LNCAP (cell line): Measurements from ENCODE around the gene LENG1.

ENCODE experiments used
- TF ChIP-seq, protein P1 (sequence below): fragments of 450-650 bp; IDR thresholded peaks from 2 replicates; pipeline ENCODE4 v1.5.1; 2017; ENCODE audit warnings: mild to moderate bottlenecking

LENG1 gene

GRCh38 chr19:54137699-54138488, 21.6 kb downstream of the LENG1 start, which contains the start of gene CNOT3:
Gene CNOT3 (plus strand): TSS chr19:54137762. CDS start chr19:54142979, 5,217 bp downstream.
- TF ChIP-seq, protein P1, sequence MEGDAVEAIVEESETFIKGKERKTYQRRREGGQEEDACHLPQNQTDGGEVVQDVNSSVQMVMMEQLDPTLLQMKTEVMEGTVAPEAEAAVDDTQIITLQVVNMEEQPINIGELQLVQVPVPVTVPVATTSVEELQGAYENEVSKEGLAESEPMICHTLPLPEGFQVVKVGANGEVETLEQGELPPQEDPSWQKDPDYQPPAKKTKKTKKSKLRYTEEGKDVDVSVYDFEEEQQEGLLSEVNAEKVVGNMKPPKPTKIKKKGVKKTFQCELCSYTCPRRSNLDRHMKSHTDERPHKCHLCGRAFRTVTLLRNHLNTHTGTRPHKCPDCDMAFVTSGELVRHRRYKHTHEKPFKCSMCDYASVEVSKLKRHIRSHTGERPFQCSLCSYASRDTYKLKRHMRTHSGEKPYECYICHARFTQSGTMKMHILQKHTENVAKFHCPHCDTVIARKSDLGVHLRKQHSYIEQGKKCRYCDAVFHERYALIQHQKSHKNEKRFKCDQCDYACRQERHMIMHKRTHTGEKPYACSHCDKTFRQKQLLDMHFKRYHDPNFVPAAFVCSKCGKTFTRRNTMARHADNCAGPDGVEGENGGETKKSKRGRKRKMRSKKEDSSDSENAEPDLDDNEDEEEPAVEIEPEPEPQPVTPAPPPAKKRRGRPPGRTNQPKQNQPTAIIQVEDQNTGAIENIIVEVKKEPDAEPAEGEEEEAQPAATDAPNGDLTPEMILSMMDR, result no peak

DNA sequence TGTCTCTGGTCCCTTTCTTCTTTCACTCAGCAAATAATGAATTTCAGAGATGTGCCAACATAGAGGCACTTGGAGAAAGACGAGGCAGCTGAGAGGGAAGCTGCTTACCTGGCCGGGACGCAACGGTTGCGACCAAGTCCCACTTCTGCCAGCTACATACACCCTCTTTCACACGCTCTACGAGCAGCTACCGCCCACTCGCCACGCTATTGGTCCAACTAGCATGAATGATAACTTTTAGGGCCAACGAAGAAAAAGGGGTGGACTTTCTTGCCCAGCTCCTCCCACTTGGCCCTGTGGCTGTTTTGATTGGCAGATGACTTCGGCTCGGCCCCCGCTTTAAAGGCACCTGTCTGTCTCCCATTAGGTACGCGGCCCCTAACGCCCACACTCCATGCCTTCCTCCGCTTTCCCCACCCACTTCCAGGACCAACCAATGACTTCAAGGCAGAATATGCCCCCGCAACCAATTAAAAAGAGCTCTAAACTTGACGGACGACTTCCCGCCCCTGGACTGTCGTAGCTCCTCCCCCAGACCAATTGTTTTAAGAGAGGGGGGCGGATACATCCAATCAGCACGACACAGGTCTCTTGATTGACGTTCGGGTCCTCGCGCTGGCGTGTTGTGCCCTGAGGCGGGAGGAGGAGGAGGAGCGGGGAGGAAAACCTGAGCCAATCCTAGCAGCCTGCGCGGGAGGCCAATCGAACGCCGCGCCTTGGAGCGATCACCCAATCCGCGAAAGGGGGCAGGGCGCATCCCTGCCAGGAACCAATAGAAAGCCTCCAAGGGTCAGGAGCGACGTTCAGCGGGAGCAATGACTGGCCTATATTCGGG, 22.4 kb downstream of the LENG1 start:
- TF ChIP-seq, protein P1, result no peak

- TF ChIP-seq, protein P1, result no peak
These were observed 23.2 kb downstream of the LENG1 start for GRCh38 chr19:54136086-54136863.

DNA sequence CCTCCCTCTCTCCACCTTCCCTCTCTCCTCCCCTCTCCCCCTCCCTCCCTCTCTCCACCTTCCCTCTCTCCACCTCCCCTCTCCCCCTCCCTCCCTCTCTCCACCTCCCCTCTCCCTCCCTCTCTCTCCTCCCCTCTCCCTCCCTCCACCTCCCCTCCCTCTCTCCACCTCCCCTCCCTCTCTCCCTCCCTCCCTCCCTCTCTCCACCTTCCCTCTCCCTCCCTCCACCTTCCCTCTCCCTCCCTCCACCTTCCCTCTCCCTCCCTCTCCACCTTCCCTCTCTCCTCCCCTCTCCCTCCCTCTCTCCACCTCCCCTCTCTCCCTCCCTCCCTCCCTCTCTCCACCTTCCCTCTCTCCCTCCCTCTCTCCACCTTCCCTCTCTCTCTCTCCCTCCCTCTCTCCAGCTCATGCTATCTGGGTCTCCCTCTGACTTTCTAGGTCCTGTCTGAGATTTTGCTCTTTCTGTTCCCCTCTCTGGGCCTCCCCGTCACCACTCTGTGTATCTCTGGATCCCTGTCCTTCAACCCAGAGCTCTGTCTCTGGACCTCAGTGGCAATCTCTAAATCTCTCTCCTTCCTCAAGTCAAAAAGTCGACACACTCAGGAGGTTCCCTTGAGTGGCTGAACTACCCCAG, 25.4 kb downstream of the LENG1 start:
- TF ChIP-seq, protein P1, result no peak

DNA sequence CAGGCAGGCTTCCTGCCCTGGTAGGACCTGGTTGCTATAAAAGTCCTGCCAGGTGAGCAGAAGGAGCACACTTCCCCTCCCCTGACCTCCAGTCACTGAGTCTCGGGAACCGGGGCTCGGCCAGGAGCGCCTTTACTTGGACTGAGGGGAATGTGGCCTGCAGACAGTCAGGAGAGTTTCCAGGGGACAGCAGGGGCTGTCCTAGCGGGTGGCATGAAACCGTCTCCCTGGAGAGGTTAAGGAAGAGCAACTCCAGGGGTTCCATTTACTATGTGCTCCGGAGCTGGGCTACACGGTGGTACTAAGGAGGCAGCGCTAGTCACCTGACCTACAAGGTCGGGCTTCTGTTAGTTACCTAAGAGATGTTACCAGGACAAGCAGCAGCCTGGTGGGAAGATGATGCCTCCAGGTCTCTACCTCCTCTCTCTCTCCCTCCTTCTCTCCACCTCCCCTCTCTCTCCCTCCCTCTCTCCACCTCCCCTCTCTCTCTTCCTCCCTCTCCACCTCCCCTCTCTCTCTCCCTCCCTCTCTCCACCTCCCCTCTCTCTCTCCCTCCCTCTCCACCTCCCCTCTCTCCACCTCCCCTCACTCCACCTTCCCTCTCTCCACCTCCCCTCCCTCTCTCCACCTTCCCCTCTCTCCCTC, 26.1 kb downstream of the LENG1 start:
- TF ChIP-seq, protein P1, result no peak

GRCh38 chr19:54129617-54129996, 29.9 kb downstream of the LENG1 start:
- TF ChIP-seq, protein P1, result no peak
